GM18858 (cell line): ENCODE measurements around the gene FASLG.
"Not testable (repeated sequence)": the region's sequence is repeated elsewhere in the genome, so short reads cannot be mapped to it uniquely, and the experiment has no call there.

Source experiments
- ATAC-seq: cut with Tn5 transposase; IDR thresholded peaks from one replicate; pipeline ENCODE4 v1.9.1; 2021; ENCODE audit not compliant: unreplicated experiment

Gene FASLG

DNA sequence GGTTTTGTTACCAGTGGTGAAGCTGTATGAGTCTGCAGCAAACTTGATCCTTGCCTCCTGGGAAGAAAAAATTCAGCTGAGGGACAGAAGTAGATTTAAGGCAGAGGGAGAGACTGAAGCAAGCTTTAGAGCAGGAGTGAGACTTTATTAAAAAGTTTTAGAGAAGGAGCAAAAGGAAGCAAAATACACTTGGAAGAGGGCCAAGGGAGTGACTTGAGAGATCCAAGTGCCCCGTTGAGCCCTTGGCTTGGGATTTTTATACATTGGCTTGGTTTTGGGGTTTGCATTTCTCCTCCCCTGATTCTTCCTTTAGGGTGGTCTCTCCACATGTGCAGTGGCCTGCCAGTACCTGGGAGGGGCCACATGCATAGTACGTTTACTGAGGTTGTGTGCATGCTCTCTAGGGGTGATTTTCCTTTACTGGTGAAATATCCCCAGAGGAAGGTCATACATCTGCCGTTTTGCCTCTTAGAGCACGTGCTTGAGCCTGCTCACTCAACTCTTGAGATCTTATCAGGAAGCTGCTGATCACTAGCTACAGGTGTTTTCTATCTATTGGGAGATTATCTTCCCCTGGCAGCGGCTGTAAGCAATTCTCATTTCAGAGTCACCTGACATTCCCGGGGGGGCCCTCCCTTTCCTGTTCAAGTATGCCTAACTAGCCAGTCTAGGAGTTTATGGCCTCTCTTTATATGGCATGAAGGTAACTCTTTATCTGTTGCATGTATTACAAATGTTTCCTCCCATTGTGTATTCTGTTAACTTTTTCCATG is 20.3 kb downstream of the FASLG start:
- no peak for ATAC-seq

DNA sequence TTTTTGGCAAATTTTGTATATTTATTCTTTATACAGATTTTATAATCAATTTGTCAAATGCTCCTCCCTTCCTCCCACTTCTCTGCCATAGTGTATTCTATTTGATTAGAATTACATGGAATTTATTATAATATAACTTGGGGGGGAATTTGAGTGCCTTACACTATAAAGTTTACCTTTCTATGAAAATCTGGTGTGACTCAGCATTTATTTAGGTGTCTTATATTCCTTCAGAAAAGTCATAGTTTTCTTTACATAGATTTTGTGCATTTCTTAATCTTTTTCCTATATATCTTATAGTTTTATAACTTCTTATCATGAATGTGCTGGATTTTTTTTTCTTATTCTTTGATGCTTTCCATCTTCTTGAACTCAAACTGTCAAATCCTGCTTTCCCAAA is 21.3 kb downstream of the FASLG start:
- ATAC-seq = no peak

DNA sequence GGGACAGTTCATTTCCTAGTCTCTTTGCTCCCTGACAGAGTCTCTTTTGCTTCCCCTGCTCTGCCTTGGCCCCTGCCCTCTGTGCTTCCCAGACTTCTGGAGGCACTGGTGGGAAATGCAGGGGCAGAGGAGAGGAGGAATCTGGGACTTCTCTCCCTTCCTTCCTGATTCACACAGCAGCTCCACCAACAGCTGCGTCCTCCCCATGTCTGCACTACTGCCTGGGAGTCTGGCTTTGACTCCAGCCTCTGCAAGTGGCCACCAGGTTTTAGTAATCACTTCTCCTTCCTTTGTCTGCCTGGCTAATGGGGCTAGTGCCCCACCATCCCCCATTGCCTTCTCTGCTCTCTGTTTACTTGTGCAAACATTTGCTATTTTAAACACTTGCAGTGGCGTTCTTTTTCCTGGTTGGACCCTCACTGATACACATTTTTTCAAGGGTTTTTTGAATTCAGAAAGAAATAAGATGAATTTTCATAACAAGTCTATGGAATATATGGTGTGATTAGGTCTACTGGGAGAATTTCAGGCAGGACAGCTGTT is 21.9 kb downstream of the FASLG start:
- ATAC-seq = no peak

DNA sequence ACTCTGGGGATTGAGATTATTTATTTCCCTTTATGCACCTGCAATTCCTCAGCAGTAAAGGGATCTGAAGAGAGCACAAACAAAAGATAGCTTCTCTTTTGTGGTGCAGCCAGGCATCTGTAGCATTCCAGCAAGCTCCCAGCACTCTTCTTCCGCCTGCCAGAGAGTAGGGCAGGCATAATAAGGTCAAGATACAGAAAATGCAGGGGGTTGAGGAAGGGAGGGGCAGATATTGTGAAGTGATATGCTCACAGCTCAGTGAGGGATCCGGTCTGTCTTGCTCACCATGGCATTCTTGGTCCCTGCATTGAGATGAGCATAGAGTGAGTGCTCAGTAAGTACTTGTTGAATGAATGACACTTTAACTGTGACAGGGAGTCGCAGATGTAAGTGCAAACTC is 23.9 kb downstream of the FASLG start:
- no peak for ATAC-seq

DNA sequence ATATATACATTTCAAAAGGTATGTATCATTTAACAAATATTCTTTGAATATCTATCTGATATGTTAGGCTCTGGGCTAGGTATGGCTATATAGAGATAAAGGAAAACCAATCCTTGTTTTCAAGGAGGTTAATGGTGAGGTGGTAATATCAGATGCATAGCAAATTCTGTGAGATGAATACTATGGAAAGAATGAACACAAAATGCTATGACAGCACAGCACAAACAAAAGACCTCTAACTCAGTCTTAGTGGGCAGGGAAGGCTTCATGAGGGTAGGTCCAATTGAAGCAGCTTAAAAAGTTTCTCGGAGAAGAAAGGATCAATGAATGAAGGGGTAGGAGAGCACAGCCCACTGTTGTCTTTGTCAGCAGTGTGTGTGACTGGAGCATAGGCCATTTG is 27.2 kb downstream of the FASLG start:
- ATAC-seq = no peak

DNA sequence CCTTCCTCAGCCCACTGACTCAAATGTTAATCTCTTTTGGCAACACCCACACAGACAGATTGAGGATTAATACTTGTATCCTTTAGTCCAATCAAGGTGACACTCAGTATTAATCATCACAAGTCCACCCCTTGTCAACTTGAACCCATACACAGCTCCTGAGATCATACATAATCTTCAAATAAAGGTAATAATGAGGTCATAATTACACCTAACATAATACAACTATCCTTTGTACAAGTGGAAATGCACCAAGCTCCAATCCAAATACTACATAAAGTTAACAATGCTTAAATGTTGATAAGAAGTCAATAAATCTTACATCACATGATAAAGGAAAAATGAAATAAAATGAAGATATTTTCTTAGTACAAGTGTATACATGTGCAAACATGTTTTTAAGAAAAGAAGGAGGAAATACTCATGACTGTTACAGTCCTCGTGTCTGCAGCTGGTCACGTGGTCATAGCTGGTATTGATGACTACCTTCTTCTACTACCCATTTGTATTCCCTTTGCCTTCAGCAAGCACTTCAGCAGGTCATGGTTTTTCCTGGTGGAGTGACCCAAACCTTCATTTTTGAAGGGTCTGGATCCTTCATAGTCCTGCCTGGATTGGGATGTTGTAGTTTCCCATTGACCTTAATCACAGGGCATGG is 29.7 kb downstream of the FASLG start:
- ATAC-seq = not testable (repeated sequence)

DNA sequence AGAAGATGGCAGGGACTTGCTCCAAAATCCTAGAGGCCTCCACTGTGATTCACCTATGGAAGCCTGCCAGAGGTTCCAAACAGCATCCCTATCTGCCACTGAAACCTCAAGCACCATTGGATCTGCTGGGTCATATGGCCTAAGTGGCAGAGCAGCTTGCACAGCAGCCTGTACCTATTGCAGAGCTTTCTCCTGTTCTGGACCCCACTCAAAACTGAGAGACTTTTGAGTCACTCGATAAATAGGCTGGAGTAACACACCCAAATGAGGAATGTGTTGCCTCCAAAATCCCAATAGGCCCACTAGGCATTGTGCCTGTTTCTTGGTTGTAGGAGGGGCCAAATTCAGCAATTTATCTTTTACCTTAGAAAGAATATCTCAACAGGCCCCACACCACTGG is 32.0 kb downstream of the FASLG start:
- not testable (repeated sequence) for ATAC-seq

DNA sequence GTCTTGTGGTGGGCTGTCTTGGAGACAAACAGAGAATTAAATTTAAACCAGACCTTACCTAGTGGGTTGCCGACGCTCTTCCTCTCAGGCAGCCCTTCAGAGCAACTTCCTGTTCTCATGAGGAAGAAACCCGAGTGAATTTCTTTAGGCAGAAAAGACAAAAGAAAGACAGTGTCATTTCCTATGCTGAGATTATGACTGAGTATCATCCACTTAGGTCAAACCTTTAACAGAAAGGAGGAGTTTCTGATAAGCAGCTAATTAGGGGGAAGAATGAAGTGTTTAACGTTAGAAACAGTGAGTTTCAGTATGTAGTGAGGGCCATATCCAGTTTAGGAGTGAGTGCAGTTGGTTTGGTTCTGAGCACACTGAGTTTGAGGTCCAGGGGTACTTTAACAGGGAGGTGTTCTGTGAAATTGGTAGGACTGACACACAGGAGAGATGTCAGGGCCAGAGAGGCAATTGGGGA is 38.7 kb downstream of the FASLG start:
- no peak for ATAC-seq

DNA sequence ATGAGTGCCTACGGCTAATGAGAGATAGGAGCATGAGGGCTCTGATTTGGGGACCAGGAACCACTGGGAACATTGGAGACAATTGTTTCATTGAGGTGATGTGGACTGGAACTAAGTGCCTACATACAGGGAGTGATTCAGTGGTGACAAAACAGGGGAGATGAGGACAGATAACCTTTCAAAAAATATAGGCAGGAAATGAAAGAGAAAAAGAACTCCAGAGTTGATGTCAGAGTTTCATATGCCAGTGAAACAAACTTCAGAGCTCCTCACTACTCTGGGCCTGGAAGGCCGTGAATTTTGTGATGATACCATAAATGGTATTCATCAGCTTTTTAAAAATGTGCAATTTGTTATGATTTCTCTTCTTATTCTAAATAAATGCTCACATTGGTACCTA is 39.3 kb downstream of the FASLG start:
- ATAC-seq = no peak

DNA sequence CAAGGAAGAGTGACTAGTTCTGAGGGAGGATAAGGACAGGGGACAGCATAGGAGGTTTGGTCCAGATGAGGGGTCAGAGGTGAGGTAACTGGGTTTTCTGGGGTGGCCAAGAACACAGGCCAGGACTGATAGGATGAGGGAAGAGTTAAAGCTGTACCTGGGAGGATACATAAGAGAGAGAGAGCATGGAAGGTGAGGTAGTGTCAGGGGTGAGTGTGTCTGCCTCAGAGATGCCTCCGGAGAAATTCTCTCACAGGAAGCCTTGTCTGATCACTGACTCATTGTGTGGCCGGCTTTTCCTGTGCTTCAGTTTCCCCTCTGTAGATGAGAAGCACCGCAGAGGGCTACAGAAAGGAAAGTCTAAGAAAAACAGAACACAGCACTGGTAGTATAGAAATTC is 40.2 kb downstream of the FASLG start:
- ATAC-seq = peak; percentile 49

DNA sequence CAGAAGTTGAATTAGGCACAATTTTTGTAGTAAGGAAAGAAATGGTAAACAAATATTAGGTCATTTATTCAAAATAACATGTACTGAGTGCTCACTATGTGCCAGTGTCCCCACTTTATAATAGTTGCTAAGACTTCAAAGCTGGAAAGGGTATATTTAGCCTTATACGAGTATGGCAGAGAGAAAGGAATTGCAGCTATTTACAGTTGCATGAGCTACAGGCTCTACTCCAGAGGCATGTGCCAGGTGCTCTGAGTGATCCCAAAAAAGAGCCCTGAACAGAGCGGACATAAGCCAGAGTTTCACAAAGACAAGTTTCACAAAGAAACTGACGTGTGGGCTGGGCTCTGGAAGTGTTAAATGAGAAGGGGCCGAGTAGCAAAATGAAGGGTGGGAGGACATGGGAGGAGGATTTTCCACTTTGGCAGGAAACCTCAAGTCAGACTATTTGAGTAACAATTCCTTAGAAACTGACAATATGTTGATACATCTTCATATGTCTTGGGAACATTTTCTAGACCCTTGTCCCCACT is 40.9 kb downstream of the FASLG start:
- ATAC-seq = no peak

DNA sequence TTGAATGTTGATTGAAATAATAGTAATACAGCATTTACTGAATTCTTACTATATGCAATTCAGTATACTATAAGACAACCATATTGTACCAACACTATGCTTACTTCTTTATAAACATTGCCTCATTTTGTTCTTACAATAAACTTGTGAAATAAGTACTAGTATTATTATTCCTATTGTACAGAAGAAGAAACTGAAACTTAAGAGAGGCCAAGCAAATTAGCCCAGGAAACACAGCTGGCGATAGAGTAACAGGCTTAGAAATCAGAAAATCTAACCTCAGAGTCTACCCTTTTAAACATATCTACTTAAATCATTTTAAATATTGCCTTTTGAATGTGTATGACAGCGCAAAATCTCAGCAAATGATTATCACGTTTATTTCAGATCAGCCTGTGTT is 41.7 kb downstream of the FASLG start:
- ATAC-seq = no peak

DNA sequence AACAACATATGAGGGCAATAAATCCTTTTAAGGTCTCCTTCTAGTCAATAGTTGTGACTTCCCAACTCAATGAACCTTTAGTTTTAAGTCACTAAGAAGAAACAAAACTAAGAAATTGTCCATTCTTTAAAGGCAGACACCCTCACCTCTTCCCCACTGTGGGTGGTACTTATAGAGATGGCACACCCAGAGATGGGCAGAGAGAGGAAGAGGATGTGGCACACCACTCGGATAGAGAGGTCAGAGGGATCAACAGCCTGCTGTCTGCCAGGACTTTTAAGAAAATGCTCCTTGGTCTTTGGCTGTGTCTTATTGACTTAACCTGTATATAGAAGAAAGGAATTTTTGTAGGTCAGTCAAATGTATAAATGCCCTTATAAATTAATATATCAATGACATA is 45.1 kb downstream of the FASLG start:
- no peak for ATAC-seq

DNA sequence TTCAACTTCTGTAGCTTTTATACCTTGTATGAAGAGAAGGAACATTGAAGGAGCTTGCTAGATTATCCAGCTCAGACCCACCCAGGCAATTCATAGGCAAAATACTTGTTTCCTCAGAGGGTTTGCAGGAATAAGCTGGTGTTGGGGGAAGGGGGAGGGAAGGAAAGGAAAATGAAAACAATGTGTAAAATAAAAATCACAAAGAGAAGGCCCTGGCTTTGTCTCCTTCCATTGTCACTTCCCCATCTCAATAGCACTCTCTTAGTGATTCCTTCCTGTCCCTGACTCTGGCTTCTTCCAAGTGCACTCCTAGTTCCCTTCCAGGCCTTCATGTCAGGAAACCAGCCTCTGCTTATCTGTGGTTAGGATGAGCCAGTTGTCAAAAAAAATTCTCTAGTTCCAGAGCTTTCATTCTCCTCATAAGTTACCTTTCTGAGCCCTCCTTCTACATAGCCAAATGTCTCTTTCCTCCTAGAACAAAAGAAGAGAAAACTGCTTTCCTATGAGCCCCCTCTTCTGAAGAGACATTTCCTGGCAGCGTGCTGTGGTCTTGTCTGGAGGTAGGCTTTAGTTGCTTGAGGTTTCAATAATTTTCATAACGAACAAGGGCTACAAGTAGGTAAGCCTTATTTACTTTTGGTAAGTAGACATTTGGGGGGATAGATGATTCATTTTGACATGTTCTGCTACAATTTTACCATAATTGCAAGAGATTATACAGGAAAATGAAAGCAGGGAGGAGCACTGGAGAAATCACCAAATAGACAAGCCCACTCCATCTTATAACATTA is 45.7 kb downstream of the FASLG start:
- no peak for ATAC-seq

DNA sequence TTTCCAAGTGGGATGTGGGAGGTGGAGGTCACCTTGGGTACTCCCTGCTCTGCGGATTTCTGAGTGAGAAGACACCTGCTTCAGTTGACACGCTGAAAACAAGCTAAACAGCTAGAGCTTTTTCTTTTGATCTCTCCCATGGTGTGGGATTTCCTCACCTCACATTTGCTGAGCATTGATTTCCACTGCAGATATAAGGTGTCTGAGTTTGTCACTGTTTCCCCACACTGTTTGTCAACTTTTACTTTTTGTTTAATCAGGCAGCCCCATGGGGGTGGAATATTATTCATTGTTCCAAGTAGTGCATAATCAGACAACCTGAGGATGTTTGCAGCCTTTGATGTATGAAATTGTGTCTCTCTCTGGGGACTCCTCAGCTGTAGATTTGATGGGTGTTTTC is 49.5 kb downstream of the FASLG start:
- no peak for ATAC-seq

DNA sequence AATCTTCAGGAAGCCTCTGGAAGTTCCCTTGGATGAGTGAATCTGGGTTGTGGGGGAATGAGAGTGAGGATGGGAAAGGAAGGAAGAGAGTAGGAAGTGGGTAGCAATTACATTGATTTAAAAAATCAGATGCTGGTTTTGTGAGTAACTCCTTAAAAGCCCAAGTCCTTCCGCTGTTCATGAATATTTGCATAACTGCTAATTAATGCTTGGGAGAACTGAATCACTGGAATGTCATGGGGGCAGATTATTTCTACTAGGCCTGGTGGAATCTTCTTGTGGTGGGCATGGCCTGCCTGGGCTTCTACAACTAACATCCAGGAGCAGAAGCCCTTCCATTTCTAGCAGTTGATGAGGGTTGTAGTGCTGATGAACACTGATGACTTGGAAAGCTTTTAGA is 52.7 kb downstream of the FASLG start:
- no peak for ATAC-seq

DNA sequence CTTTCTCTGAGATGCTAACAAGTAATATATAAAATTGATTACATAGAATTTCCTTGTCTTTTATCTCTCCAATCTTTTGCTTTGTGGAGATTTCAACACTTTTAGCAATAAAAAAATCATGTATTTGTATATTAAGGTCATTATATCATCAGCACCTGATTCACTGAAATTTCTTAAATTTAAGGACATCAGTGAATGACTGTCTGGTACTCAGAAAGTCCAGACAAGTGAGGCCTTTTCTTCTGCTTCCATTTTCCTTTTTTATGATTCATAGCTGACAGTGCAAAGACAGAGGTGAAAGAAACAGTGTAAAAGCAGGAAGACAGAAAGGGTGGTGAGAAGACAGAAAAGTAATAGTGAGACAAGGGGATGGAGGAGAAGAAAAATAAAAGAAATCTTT is 54.6 kb downstream of the FASLG start:
- no peak for ATAC-seq
